H9 (cell line): Measurements from ENCODE around the gene ASH1L. TPM values are rescaled to one million over a fixed set of nuclear protein-coding genes. Genes with fewer than 3 reads are reported as not detected.

Experiments
- DNase-seq: peaks from one replicate; pipeline ENCODE4 v3.0.0-alpha.2; 2017
- H2AFZ ChIP-seq: one replicate; pipeline ENCODE4 v1.6.1; 2013; ENCODE audit warnings: mild to moderate bottlenecking, low read length, control low read depth, moderate library complexity
- H2AK5ac ChIP-seq: 2 replicates; pipeline ENCODE4 v1.6.1; 2013; ENCODE audit warnings: low read length, control low read depth, mixed read lengths; ENCODE audit not compliant: insufficient read length
- H2BK120ac ChIP-seq: one replicate; pipeline ENCODE4 v1.6.1; 2013; ENCODE audit warnings: low read depth, mild to moderate bottlenecking, low read length, control low read depth, inconsistent platforms; ENCODE audit not compliant: poor library complexity, severe bottlenecking
- H2BK12ac ChIP-seq: 2 replicates; pipeline ENCODE4 v1.6.1; 2013; ENCODE audit warnings: low read length, control low read depth, mixed read lengths, low read depth; ENCODE audit not compliant: insufficient read length
- H2BK15ac ChIP-seq: 2 replicates; pipeline ENCODE4 v1.6.1; 2013; ENCODE audit warnings: low read depth, low read length, control low read depth
- H2BK20ac ChIP-seq: one replicate; pipeline ENCODE4 v1.6.1; 2013; ENCODE audit warnings: low read depth, mild to moderate bottlenecking, low read length, control low read depth, inconsistent platforms; ENCODE audit not compliant: poor library complexity, severe bottlenecking
- H2BK5ac ChIP-seq: 2 replicates; pipeline ENCODE4 v1.6.1; 2013; ENCODE audit warnings: low read length, control low read depth, mixed read lengths; ENCODE audit not compliant: insufficient read length
- H3K14ac ChIP-seq: 2 replicates; pipeline ENCODE4 v1.6.1; 2013; ENCODE audit warnings: low read length, control low read depth; ENCODE audit not compliant: insufficient read depth
- H3K18ac ChIP-seq: 2 replicates; pipeline ENCODE4 v1.6.1; 2013; ENCODE audit warnings: low read depth, mild to moderate bottlenecking, mixed read lengths, low read length, control low read depth; ENCODE audit not compliant: insufficient read length
- H3K23ac ChIP-seq: 2 replicates; pipeline ENCODE4 v1.6.1; 2013; ENCODE audit warnings: low read length, control low read depth, mixed read lengths, low read depth; ENCODE audit not compliant: insufficient read length
- H3K23me2 ChIP-seq: 2 replicates; pipeline ENCODE4 v1.6.1; 2013; ENCODE audit warnings: low read depth, mild to moderate bottlenecking, mixed read lengths, low read length, control low read depth; ENCODE audit not compliant: insufficient read length, poor library complexity, severe bottlenecking
- H3K27ac ChIP-seq: 2 replicates; pipeline ENCODE4 v1.5.1; 2013; ENCODE audit warnings: low read length, control low read depth, mixed read lengths, low read depth; ENCODE audit not compliant: insufficient read length
- H3K27me3 ChIP-seq: 2 replicates; pipeline ENCODE4 v1.6.1; 2013; ENCODE audit warnings: low read length, control low read depth, inconsistent platforms; ENCODE audit not compliant: insufficient read depth
- H3K4ac ChIP-seq: 2 replicates; pipeline ENCODE4 v1.6.1; 2013; ENCODE audit warnings: low read depth, mild to moderate bottlenecking, control low read depth, inconsistent platforms, low read length, moderate library complexity
- H3K4me1 ChIP-seq: 2 replicates; pipeline ENCODE4 v1.6.1; 2013; ENCODE audit warnings: low read length, control low read depth, inconsistent platforms; ENCODE audit not compliant: insufficient read depth
- H3K4me2 ChIP-seq: 2 replicates; pipeline ENCODE4 v1.6.1; 2013; ENCODE audit warnings: low read length, control low read depth, mixed read lengths; ENCODE audit not compliant: insufficient read length, insufficient read depth
- H3K56ac ChIP-seq: 2 replicates; pipeline ENCODE4 v1.6.1; 2013; ENCODE audit warnings: low read depth, mild to moderate bottlenecking, mixed read lengths, low read length, control low read depth; ENCODE audit not compliant: insufficient read length
- H3K79me1 ChIP-seq: 2 replicates; pipeline ENCODE4 v1.6.1; 2013; ENCODE audit warnings: low read depth, mild to moderate bottlenecking, moderate library complexity, low read length, control low read depth, inconsistent platforms; ENCODE audit not compliant: insufficient read depth, poor library complexity, severe bottlenecking
- H3K79me2 ChIP-seq: 2 replicates; pipeline ENCODE4 v1.6.1; 2013; ENCODE audit warnings: low read length, control low read depth, inconsistent platforms; ENCODE audit not compliant: insufficient read depth
- H3K9ac ChIP-seq: 2 replicates; pipeline ENCODE4 v1.6.1; 2013; ENCODE audit warnings: low read length, control low read depth, mixed read lengths; ENCODE audit not compliant: insufficient read length; ENCODE audit errors: extremely low read depth
- H3K9me3 ChIP-seq: one replicate; pipeline ENCODE4 v1.6.1; 2013; ENCODE audit warnings: low read depth, low read length, inconsistent platforms; ENCODE audit not compliant: control insufficient read depth
- H3T11ph ChIP-seq: one replicate; pipeline ENCODE4 v1.6.1; 2013; ENCODE audit warnings: mild to moderate bottlenecking, low read length, control low read depth, inconsistent platforms
- H4K20me1 ChIP-seq: one replicate; pipeline ENCODE4 v1.6.1; 2013; ENCODE audit not compliant: control insufficient read depth, insufficient read length, insufficient read depth
- H4K5ac ChIP-seq: 2 replicates; pipeline ENCODE4 v1.6.1; 2013; ENCODE audit warnings: low read depth, mild to moderate bottlenecking, mixed read lengths, low read length, control low read depth; ENCODE audit not compliant: insufficient read length
- H4K8ac ChIP-seq: replicated peaks from 2 replicates; pipeline ENCODE4 v1.6.1; 2013; ENCODE audit warnings: low read length, control low read depth, mixed read lengths, low read depth; ENCODE audit not compliant: insufficient read length
- H4K91ac ChIP-seq: 2 replicates; pipeline ENCODE4 v1.6.1; 2013; ENCODE audit warnings: low read depth, mild to moderate bottlenecking, moderate library complexity, mixed read lengths, low read length, control low read depth; ENCODE audit not compliant: insufficient read length
- H3K27ac Mint-ChIP-seq, 3 experiments: 2 replicates in 2 of 3; 3 replicates in 1 of 3; pipeline ENCODE4 v1.8.0; 2020 to 2021; ENCODE audit warnings: mixed read lengths in 3 of 3, mild to moderate bottlenecking in 1 of 3, moderate library complexity in 1 of 3
- H3K27me3 Mint-ChIP-seq: 2 replicates; pipeline ENCODE4 v1.8.0; 2021; ENCODE audit warnings: low read depth, mild to moderate bottlenecking, moderate library complexity, mixed read lengths
- H3K36me3 Mint-ChIP-seq, 3 experiments: 2 replicates in 2 of 3; 3 replicates in 1 of 3; pipeline ENCODE4 v1.8.0; 2020 to 2021; ENCODE audit warnings: low read depth in 3 of 3, mixed read lengths in 3 of 3; ENCODE audit not compliant: insufficient read depth in 1 of 3
- H3K4me1 Mint-ChIP-seq, 2 experiments: 2 replicates each; pipeline ENCODE4 v1.8.0; 2020; ENCODE audit warnings: mixed read lengths in 2 of 2
- H3K4me3 Mint-ChIP-seq, 2 experiments: 2 replicates in 1 of 2; 3 replicates in 1 of 2; pipeline ENCODE4 v1.8.0; 2020 to 2021; ENCODE audit warnings: mild to moderate bottlenecking in 2 of 2, mixed read lengths in 2 of 2, moderate library complexity in 1 of 2
- H3K9me3 Mint-ChIP-seq, 2 experiments: 2 replicates in 1 of 2; 3 replicates in 1 of 2; pipeline ENCODE4 v1.8.0; 2020; ENCODE audit warnings: mild to moderate bottlenecking in 2 of 2, mixed read lengths in 2 of 2, moderate library complexity in 1 of 2
- WGBS: extraction: QIAGEN DNeasy Blood & Tissue Kit; methylation state at CpG from one replicate; pipeline ENCODE4 v1.1.7; 2013; ENCODE audit warnings: missing lambda C conversion rate, low lambda C conversion rate, mixed read lengths; ENCODE audit not compliant: insufficient read length; ENCODE audit errors: extremely low coverage; 5-methylcytosine and 5-hydroxymethylcytosine counted together
- total RNA-seq: library from RNA; stranded (reverse); gene quantifications from 2 replicates; pipeline ENCODE4 v1.2.1, GENCODE V29; 2021
- TF ChIP-seq, protein P1 (sequence below): fragments of 200-600 bp; sonication (generic); conservative IDR thresholded peaks from 3 replicates; pipeline ENCODE4 v1.8.0; 2021; ENCODE audit warnings: antibody characterized with exemption, mild to moderate bottlenecking

Gene ASH1L
- total RNA-seq, 1 experiment from 2014 or later = 32.8 TPM

DNA sequence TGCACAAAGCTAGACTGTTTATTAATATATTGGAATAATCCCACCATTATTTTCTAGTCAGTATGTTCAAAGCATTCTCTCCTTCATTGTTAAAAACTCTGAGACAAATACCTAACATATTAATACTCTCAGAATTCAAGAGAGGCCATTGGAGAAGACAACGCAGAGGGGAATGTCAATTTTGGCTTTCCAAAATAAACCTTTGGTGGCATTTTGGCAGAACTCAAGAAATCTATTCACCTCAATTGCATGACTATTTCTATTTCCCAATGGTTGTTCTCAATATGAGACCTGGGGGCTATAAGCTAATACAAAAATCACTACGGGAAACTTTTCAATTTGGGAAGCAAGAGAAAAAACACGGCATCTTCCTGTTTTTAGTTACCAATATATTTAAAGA is 183.4 kb downstream of the ASH1L start:
- peaks cover 6 to 9% of the 10 kb centered on the region in 2 experiments; a peak in 3 of 4 replicates for H3K4me1 Mint-ChIP-seq
- no peak for DNase-seq
- no peak overlapping the region for H3K4ac ChIP-seq
- H3K79me1 ChIP-seq = no peaks in the 10 kb centered on the region
- no peak overlapping the region for H2BK20ac ChIP-seq
- no peak overlapping the region for H3K14ac ChIP-seq
- no peaks in the 10 kb centered on the region for H3K9me3 Mint-ChIP-seq
- no peak overlapping the region for H2AK5ac ChIP-seq
- H2BK15ac ChIP-seq = no peak overlapping the region
- peak overlapping the region in 1 of 3 experiments; percentile 55; a peak in 1 of 7 replicates for H3K27ac Mint-ChIP-seq
- no peak overlapping the region for H2BK5ac ChIP-seq
- H3T11ph ChIP-seq = no peak overlapping the region
- no peaks in the 10 kb centered on the region; the same call in 1 of the 2 replicates for H3K4me1 ChIP-seq
- no peak overlapping the region for H4K91ac ChIP-seq
- WGBS = no CpG with 5 or more reads among the region's 3 CpGs
- H3K9me3 ChIP-seq = no peaks in the 10 kb centered on the region
- H3K9ac ChIP-seq = no peak overlapping the region
- no peaks in the 10 kb centered on the region for H3K27me3 ChIP-seq
- H3K36me3 Mint-ChIP-seq = peaks cover 17 to 41% (median 39%) of the 10 kb centered on the region in 3 experiments; a peak in 6 of 7 replicates
- TF ChIP-seq, protein P1, sequence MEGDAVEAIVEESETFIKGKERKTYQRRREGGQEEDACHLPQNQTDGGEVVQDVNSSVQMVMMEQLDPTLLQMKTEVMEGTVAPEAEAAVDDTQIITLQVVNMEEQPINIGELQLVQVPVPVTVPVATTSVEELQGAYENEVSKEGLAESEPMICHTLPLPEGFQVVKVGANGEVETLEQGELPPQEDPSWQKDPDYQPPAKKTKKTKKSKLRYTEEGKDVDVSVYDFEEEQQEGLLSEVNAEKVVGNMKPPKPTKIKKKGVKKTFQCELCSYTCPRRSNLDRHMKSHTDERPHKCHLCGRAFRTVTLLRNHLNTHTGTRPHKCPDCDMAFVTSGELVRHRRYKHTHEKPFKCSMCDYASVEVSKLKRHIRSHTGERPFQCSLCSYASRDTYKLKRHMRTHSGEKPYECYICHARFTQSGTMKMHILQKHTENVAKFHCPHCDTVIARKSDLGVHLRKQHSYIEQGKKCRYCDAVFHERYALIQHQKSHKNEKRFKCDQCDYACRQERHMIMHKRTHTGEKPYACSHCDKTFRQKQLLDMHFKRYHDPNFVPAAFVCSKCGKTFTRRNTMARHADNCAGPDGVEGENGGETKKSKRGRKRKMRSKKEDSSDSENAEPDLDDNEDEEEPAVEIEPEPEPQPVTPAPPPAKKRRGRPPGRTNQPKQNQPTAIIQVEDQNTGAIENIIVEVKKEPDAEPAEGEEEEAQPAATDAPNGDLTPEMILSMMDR = no peak
- no peak overlapping the region for H3K4me2 ChIP-seq
- H2BK12ac ChIP-seq = no peak overlapping the region
- no peak overlapping the region for H2BK120ac ChIP-seq
- H3K56ac ChIP-seq = no peak overlapping the region
- no peak overlapping the region for H3K23ac ChIP-seq
- no peaks in the 10 kb centered on the region for H3K23me2 ChIP-seq
- no peak overlapping the region for H4K8ac ChIP-seq
- no peaks in the 10 kb centered on the region for H3K27me3 Mint-ChIP-seq
- no peaks in the 10 kb centered on the region for H4K20me1 ChIP-seq
- no peaks in the 10 kb centered on the region for H3K79me2 ChIP-seq
- H3K27ac ChIP-seq = no peak overlapping the region
- no peak overlapping the region for H3K18ac ChIP-seq
- no peak overlapping the region for H2AFZ ChIP-seq
- H4K5ac ChIP-seq = no peak overlapping the region
- H3K4me3 Mint-ChIP-seq = no peak overlapping the region
